Tibial nerve (tissue), 4 donors: ENCODE measurements around the gene WDR27. TPM values are rescaled to one million over a fixed set of nuclear protein-coding genes. Genes with fewer than 3 reads are reported as not detected.

Experiments
- DNase-seq, 2 donors: peaks; one replicate each; pipeline ENCODE4 v3.0.0-alpha.2; 2019; ENCODE audit warnings: low spot score in 2 of 2
- H3K27ac ChIP-seq, 4 donors: fragments of 200-600 bp; sonication (generic) in 3 of 4; one replicate each; pipeline ENCODE4 v1.5.1; 2017 to 2019; ENCODE audit warnings: mild to moderate bottlenecking in 1 of 4
- H3K27me3 ChIP-seq, 2 donors: fragments of 200-600 bp; sonication (generic) in 1 of 2; one replicate each; pipeline versions ENCODE4 v1.5.1 to v1.6.0; 2017 to 2019
- H3K36me3 ChIP-seq, 3 donors: fragments of 200-600 bp; sonication (generic); one replicate each; pipeline ENCODE4 v1.5.1; 2018 to 2019
- H3K4me1 ChIP-seq, 4 donors: fragments of 200-600 bp; sonication (generic) in 3 of 4; one replicate each; pipeline ENCODE4 v1.5.1; 2017 to 2019
- H3K4me3 ChIP-seq, 4 donors: fragments of 200-600 bp; sonication (generic) in 3 of 4; one replicate each; pipeline ENCODE4 v1.5.1; 2017 to 2019; ENCODE audit warnings: mild to moderate bottlenecking in 1 of 4, moderate library complexity in 1 of 4
- H3K9me3 ChIP-seq, 4 donors: fragments of 200-600 bp; sonication (generic) in 3 of 4; one replicate each; pipeline ENCODE4 v1.5.1; 2017 to 2019
- CTCF ChIP-seq, 5 experiments: fragments of 200-600 bp in 3 of 5; fragments of 450-650 bp in 2 of 5; sonication (generic) in 3 of 5; IDR thresholded peaks; one replicate each; pipeline ENCODE4 v1.5.1; 2016 to 2019; ENCODE audit warnings: antibody characterized with exemption in 5 of 5, mild to moderate bottlenecking in 3 of 5, moderate library complexity in 2 of 5
- EP300 ChIP-seq, 2 donors: sonication (generic); formaldehyde crosslinking; IDR thresholded peaks; one replicate each; pipeline ENCODE4 v1.6.1; 2017; ENCODE audit warnings: antibody characterized with exemption in 2 of 2, mild to moderate bottlenecking in 1 of 2
- POLR2A ChIP-seq, 2 donors: fragments of 450-650 bp; IDR thresholded peaks; one replicate each; pipeline ENCODE4 v1.6.1; 2017; ENCODE audit warnings: antibody characterized with exemption in 2 of 2, mild to moderate bottlenecking in 2 of 2, moderate library complexity in 2 of 2
- WGBS, 2 donors: methylation state at CpG; one replicate each; pipeline ENCODE4 v1.1.5; 2018; 5-methylcytosine and 5-hydroxymethylcytosine counted together
- total RNA-seq, 4 donors: library from RNA; depleted of rRNA; stranded (reverse); fragments of >200 nt; gene quantifications; one replicate each; pipeline ENCODE4 v1.1.0, GENCODE V29; 2016

Gene WDR27
- total RNA-seq, 4 donors from 2014 or later: 33.9 to 57.5 (median 52.5) TPM

- no peaks in the 10 kb centered on the region for H3K27me3 ChIP-seq
- peaks cover 0 to 69% (median 2%) of the 10 kb centered on the region in 3 donors for H3K36me3 ChIP-seq
- H3K27ac ChIP-seq: no peak overlapping the region
- no peaks in the 10 kb centered on the region for H3K9me3 ChIP-seq
- DNase-seq: no peak
- H3K4me1 ChIP-seq: peaks cover 0 to 13% (median 0%) of the 10 kb centered on the region in 4 donors
- no peak overlapping the region for H3K4me3 ChIP-seq
- no peak for TF ChIP-seq EP300 (IDR thresholded peaks at IDR 0.05)
- no peak for TF ChIP-seq CTCF (IDR thresholded peaks at IDR 0.05)
- no peak for TF ChIP-seq POLR2A (IDR thresholded peaks at IDR 0.05)
- 84 to 91% methylated on average over 13 of the region's 13 CpGs for WGBS, 2 donors
These were observed 44.6 kb downstream of the WDR27 start for GRCh38 chr6:169657284-169657610.

- H3K27me3 ChIP-seq: no peaks in the 10 kb centered on the region
- 85 to 89% methylated on average over 21 to 23 of the region's 23 CpGs for WGBS, 2 donors
- H3K4me1 ChIP-seq: peaks cover 0 to 13% (median 0%) of the 10 kb centered on the region in 4 donors
- peaks cover 0 to 71% (median 2%) of the 10 kb centered on the region in 3 donors for H3K36me3 ChIP-seq
- TF ChIP-seq POLR2A (IDR thresholded peaks at IDR 0.05): no peak
- H3K4me3 ChIP-seq: no peak overlapping the region
- no peak for DNase-seq
- no peak overlapping the region for H3K27ac ChIP-seq
- H3K9me3 ChIP-seq: no peaks in the 10 kb centered on the region
These were observed 45.1 kb downstream of the WDR27 start for GRCh38 chr6:169656546-169657283.

- 62 to 67% methylated on average over 46 of the region's 46 CpGs for WGBS, 2 donors
- H3K9me3 ChIP-seq: no peaks in the 10 kb centered on the region
- TF ChIP-seq CTCF (IDR thresholded peaks at IDR 0.05): peak in 2 of 5 experiments; percentile 15 to 45
- TF ChIP-seq EP300 (IDR thresholded peaks at IDR 0.05): peak in 1 of 2 donors; percentile 71
- peak in 1 of 2 donors; percentile 53 for TF ChIP-seq POLR2A (IDR thresholded peaks at IDR 0.05)
- H3K36me3 ChIP-seq: peaks cover 0 to 58% (median 0%) of the 10 kb centered on the region in 3 donors
- peaks cover 0 to 13% (median 0%) of the 10 kb centered on the region in 4 donors for H3K4me1 ChIP-seq
- H3K27me3 ChIP-seq: no peaks in the 10 kb centered on the region
- peak overlapping the region; percentile 67 to 85 (median 80) for H3K27ac ChIP-seq
- peak overlapping the region; percentile 24 to 56 (median 38) for H3K4me3 ChIP-seq
- peak; percentile 63 for DNase-seq
These were observed 47.0 kb downstream of the WDR27 start for GRCh38 chr6:169654598-169655391.

GRCh38 chr6:169653691-169654090 lies 48.1 kb downstream of the WDR27 start:
- Histone ChIP-seq H3K27ac (peak overlapping the region; percentile 21 to 85 (median 76)), H3K4me1 (peaks cover 0 to 13% (median 0%) of the 10 kb centered on the region in 4 donors), H3K27me3 (no peaks in the 10 kb centered on the region), H3K36me3 (peaks cover 0 to 50% (median 0%) of the 10 kb centered on the region in 3 donors), H3K9me3 (no peaks in the 10 kb centered on the region), H3K4me3 (peak overlapping the region in 1 of 4 donors; percentile 56)
- TF ChIP-seq POLR2A (IDR thresholded peaks at IDR 0.05) (no peak), EP300 (IDR thresholded peaks at IDR 0.05) (no peak), CTCF (IDR thresholded peaks at IDR 0.05) (no peak)
- 68 to 70% methylated on average over 6 of the region's 6 CpGs for WGBS, 2 donors
- DNase-seq: no peak

- DNase-seq: no peak
- H3K27me3 ChIP-seq: no peaks in the 10 kb centered on the region
- TF ChIP-seq EP300 (IDR thresholded peaks at IDR 0.05) (no peak), POLR2A (IDR thresholded peaks at IDR 0.05) (no peak), CTCF (IDR thresholded peaks at IDR 0.05) (no peak)
- H3K9me3 ChIP-seq: no peaks in the 10 kb centered on the region
- H3K27ac ChIP-seq: no peak overlapping the region
- WGBS, 2 donors: 96 to 97% methylated on average over 11 of the region's 11 CpGs
- H3K4me1 ChIP-seq: peaks cover 0 to 13% (median 0%) of the 10 kb centered on the region in 4 donors
- H3K36me3 ChIP-seq: peaks cover 0 to 52% (median 0%) of the 10 kb centered on the region in 3 donors
- H3K4me3 ChIP-seq: no peak overlapping the region
These were observed 48.9 kb downstream of the WDR27 start for GRCh38 chr6:169652896-169653295.
